HCT116 (cell line): ENCODE results near the gene DAPK1.

Experiments used
- POLR2A ChIP-seq: IDR thresholded peaks from 2 replicates; pipeline ENCODE4 v1.7.0; 2011; ENCODE audit warnings: borderline replicate concordance; ENCODE audit not compliant: insufficient read depth, insufficient read length; ENCODE audit errors: extremely low read depth
- POLR2AphosphoS5 ChIP-seq: IDR thresholded peaks from 2 replicates; pipeline ENCODE4 v1.6.1; 2011; ENCODE audit warnings: mild to moderate bottlenecking, low read depth, low read length, moderate library complexity
- TF ChIP-seq, protein P1 (sequence below), 3 experiments: fragments of 200-600 bp in 1 of 3; sonication (generic) in 1 of 3; IDR thresholded peaks in 2 of 3; conservative IDR thresholded peaks in 1 of 3; 2 replicates each; pipeline ENCODE4 v1.5.1; 2012 to 2017; ENCODE audit warnings: low read depth in 2 of 3, low read length in 2 of 3, antibody characterized with exemption in 1 of 3, borderline replicate concordance in 1 of 3, control low read depth in 1 of 3, mild to moderate bottlenecking in 1 of 3, mixed read lengths in 1 of 3, mixed run types in 1 of 3, moderate library complexity in 1 of 3; ENCODE audit not compliant: insufficient read depth in 1 of 3

DNA sequence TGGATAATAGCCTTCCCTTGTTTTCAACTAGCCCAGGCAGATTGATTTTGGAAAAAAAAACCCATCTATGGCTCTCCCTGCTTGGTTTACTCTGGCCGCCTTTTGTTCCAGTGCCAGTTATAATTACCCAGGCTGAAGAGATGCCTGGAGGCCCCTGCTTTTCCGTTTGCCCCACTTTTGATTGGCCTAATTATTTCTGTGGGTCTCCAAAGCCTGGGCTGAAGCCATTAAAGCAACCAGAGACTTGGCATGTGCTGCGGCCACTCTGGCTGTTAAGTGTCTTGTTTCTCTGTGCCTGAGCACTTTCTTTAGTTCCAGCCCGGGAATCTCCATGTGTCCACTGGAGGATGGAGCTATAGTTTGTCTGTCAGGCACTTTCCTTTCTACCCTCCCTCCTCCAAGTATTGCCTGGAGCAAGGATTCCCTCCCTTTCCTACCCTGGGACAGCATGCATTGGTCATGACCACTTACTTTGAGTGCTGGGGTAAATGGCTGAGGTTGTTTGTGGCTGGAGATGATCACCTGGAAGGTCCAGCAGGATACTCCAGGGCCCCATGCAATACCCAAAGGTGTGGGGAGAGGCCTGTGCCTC, 123.2 kb downstream of the DAPK1 start:
- TF ChIP-seq, protein P1, sequence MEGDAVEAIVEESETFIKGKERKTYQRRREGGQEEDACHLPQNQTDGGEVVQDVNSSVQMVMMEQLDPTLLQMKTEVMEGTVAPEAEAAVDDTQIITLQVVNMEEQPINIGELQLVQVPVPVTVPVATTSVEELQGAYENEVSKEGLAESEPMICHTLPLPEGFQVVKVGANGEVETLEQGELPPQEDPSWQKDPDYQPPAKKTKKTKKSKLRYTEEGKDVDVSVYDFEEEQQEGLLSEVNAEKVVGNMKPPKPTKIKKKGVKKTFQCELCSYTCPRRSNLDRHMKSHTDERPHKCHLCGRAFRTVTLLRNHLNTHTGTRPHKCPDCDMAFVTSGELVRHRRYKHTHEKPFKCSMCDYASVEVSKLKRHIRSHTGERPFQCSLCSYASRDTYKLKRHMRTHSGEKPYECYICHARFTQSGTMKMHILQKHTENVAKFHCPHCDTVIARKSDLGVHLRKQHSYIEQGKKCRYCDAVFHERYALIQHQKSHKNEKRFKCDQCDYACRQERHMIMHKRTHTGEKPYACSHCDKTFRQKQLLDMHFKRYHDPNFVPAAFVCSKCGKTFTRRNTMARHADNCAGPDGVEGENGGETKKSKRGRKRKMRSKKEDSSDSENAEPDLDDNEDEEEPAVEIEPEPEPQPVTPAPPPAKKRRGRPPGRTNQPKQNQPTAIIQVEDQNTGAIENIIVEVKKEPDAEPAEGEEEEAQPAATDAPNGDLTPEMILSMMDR (IDR thresholded peaks at IDR 0.05 in 2 of 3, conservative IDR thresholded peaks at IDR 0.05 in 1 of 3; ENCODE audit: borderline replicate concordance in 1 of 3, insufficient read depth in 1 of 3, low read depth in 2 of 3, low read length in 2 of 3), result no peak
- TF ChIP-seq POLR2AphosphoS5 (no peak), POLR2A (no peak)
